HG03378 (cell line): ENCODE measurements around the gene SPP1.
A peak's percentile ranks its signal among the peaks of the same experiment; 100 is the strongest.
"Not testable (repeated sequence)": the region's sequence is repeated elsewhere in the genome, so short reads cannot be mapped to it uniquely, and the experiment has no call there.

Experiments
- ATAC-seq: cut with Tn5 transposase; IDR thresholded peaks from one replicate; pipeline ENCODE4 v1.9.1; 2021; ENCODE audit warnings: mild to moderate bottlenecking, moderate library complexity; ENCODE audit not compliant: unreplicated experiment

The SPP1 gene

GRCh38 chr4:87985097-87985886, 9.8 kb downstream of the SPP1 start:
- ATAC-seq = peak; percentile 76

GRCh38 chr4:87985887-87986200, 10.3 kb downstream of the SPP1 start:
- ATAC-seq = no peak

DNA sequence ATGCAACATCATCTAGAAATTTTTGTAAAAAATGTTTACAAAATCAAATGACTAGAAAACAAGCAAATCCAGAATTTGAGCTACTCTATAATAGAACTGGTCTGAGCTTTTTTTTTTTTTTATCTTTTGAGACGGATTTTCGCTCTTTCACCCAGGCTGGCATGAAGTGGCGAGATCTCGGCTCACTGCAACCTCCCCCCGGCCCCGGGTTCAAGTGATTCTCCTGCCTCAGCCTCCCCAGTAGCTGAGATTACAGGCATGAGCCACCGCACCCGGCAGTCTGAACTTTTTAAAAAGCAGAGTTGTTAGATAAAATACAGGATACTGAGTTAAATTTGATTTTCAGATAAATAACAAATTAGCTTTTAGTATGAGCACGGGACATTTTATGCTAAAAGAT, 11.0 kb downstream of the SPP1 start:
- no peak for ATAC-seq

DNA sequence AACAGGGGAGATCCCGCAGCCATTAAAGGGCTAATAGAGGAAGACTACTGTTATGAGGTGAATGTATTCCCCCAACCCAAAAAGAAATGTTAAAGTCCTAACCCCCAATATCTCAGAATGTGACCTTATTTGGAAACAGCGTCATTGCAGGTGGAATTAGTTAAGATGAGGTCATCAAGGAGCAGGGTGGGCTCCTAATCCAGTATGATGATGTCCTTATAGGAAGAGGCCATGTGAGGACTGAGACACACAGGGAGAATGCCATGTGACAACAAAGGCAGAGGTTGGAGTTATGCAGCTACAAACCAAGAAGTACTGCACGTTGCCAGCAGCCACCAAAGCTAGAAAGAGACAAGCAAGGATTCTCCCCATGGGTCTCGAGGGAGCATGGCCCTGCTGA, 14.3 kb downstream of the SPP1 start:
- no peak for ATAC-seq

GRCh38 chr4:87995435-87995834, 19.9 kb downstream of the SPP1 start:
- ATAC-seq = no peak

DNA sequence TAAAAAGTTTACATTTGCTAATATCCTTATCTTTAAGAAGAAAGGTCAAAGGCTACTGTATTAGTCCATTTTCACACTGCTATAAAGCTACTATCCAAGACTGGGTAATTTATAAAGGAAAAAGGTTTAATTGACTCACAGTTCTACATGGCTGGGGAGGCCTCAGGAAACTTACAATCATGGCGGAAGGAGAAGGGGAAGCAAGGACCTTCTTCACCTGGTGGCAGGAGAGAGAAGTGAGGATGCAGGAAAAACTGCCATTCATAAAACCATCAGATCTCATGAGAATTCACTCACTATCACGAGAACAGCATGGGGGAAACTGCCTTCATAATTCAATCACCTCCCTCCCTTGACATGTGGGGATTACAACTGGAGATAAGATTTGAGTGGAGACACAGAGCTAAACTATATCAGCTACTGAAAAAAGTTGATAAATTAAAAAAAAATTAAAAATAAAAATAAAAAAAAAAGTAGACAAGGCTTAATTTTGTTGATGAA, 23.7 kb downstream of the SPP1 start:
- ATAC-seq = not testable (repeated sequence)

GRCh38 chr4:88001871-88002270, 26.4 kb downstream of the SPP1 start:
- ATAC-seq = no peak

- no peak for ATAC-seq
These were observed 27.3 kb downstream of the SPP1 start for GRCh38 chr4:88002786-88003185.

DNA sequence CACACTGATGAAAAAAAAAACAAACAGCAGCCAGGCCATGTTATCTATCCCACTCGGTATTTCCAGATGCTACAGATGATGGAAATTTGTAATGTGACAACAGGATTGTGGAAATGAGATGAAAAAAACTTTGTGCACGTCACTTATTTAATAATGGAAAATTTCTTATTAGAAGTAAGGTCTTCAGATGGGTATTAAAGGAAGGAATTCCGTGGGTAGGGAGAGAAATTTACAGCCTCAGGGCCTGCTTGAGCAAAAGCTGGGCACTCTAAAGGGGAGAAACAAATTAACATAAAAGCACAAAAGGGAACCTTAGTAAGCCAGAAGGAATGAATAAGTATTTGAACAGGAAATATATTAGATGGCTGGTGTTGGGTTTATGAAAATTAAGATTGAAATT, 27.7 kb downstream of the SPP1 start:
- ATAC-seq = no peak

- no peak for ATAC-seq
These were observed 29.6 kb downstream of the SPP1 start for GRCh38 chr4:88005076-88005475.

DNA sequence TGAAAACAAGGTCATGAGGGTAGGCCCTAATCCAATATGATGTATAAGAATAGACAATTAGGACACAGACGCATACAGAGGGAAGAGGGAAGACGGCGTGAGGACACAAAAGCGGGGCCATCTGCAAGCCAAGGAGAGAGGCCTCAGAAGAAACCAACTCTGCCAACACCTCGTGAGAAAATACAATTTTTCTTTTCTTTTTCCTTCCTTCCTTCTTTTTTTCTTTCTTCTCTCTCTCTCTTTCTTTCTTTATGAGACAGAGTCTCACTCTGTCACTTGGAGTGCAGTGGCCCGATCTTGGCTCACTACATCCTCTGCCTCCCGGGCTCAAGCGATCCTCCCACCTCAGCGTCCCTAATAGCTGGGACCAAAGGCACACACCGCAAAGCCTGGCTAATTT, 30.4 kb downstream of the SPP1 start:
- no peak for ATAC-seq

DNA sequence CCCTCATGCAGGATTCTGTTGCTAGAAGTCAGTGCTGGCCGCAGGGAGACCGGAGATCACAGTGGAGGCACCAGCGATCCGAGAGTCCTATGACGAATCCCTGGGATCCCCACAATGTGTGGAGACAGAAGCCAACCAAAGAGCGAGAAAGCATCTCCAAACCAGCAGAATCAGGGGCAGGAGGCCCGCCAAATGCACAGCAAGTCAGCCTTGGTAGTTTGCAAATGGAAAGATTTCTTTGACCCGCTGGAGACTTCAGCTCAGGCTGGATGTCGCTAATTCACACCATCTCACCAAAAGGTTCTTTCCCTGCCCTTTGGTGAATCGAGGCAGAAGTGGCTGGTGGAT, 31.4 kb downstream of the SPP1 start:
- ATAC-seq = no peak

DNA sequence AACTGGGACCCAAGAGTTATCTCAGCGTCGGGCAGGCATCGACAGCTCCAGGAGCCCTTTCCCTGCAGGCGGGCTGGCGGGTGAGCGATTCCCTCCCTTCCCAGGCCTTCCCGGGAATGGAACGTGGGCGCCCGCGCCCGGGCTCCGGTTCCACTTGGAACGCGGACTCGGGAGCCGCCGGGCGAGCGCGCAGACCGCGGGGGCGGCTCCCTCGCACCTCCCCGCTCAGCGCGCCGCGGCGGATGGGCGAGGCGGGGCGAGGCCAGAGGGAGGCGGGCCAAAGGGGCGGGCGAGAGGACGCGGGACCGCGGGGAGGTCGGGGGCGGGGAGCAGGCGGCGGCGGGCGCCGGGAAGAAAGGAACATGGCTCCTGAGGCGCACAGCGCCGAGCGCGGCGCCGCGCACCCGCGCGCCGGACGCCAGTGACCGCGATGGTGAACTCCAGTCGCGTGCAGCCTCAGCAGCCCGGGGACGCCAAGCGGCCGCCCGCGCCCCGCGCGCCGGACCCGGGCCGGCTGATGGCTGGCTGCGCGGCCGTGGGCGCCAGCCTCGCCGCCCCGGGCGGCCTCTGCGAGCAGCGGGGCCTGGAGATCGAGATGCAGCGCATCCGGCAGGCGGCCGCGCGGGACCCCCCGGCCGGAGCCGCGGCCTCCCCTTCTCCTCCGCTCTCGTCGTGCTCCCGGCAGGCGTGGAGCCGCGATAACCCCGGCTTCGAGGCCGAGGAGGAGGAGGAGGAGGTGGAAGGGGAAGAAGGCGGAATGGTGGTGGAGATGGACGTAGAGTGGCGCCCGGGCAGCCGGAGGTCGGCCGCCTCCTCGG, 32.0 kb downstream of the SPP1 start, which contains the start of gene PKD2:
TSS of gene PKD2 (plus strand) at position 332 of the 818 bp plus-strand sequence. CDS start at position 431, 99 bp downstream.
- peak; percentile 68 for ATAC-seq

DNA sequence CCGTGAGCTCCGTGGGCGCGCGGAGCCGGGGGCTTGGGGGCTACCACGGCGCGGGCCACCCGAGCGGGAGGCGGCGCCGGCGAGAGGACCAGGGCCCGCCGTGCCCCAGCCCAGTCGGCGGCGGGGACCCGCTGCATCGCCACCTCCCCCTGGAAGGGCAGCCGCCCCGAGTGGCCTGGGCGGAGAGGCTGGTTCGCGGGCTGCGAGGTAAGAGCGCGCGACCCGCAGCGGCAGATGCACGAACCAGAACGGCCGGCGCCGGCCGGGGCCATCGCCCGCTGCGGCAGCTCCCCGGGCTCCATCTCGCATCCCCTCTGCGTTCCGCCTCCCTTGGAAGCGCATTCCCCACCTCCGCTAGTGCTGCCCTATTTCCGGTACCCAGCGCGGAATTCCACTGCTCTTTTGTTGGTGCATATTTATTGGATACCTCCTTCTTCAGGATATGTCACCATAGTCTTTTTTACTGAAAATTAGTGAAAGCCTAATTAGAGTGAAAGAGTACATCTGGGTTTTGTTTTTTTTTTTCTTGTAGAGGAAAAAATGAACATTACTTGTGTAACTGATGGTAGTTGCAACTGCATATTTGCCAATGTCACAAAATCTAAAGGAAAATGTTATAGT, 32.7 kb downstream of the SPP1 start:
- ATAC-seq = peak; percentile 14

- ATAC-seq = no peak
These were observed 33.2 kb downstream of the SPP1 start for GRCh38 chr4:88008743-88009171.

DNA sequence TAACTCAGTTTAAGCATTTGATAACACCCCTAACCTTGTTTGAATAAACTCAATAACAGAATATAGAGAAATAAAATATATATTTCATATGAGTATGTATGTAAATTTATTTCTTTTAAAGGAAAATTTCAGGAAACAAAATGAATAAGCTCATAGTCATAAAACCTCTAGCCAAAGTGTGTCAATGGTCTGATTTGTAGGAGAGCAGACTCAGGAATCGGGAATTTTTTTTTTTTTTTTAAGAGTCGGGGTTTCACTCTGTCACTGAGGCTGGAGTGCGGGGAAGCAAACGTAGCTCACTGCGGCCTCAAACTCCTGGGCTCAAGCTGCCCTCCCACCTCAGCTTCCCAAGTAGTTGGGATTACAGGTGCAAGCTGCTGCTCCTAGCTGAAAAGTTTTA, 34.4 kb downstream of the SPP1 start:
- ATAC-seq = no peak

GRCh38 chr4:88010966-88011365, 35.5 kb downstream of the SPP1 start:
- no peak for ATAC-seq

- peak; percentile 66 for ATAC-seq
These were observed 37.1 kb downstream of the SPP1 start for GRCh38 chr4:88012647-88013046.

DNA sequence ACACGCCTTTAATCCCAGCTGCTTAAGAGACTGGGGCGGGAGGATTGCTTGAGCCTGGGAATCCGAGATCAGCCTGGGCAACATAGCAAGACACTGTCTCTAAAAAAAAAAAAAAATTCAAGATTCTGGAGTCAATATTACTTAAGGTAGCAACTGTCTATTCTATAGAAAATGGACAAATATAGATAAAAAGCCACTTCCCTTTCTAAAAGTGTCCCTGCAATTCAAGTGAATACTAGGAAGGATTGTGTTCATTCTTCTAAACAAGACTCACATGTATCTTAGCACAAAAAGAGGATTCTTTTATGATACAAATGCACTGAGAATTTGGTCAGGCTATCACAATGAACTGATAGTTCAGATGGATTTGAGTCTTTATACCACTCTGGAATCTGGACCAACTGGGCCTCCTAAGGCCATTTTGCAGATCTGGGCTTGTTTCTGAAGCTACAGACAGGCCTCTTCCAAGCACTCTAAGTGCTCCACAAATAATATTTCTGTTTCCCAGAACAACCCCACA, 38.9 kb downstream of the SPP1 start:
- no peak for ATAC-seq

- ATAC-seq = no peak
These were observed 40.3 kb downstream of the SPP1 start for GRCh38 chr4:88015659-88016295.
